DND-41 (cell line): ENCODE results near the gene TRIM54.

Source experiments
- EZH2 ChIP-seq: IDR thresholded peaks from 3 replicates; pipeline ENCODE4 v1.6.1; 2012; ENCODE audit warnings: borderline replicate concordance, low read depth, mild to moderate bottlenecking, moderate library complexity, low read length, inconsistent platforms; ENCODE audit not compliant: severe bottlenecking
- TF ChIP-seq, protein P1 (sequence below): IDR thresholded peaks from 2 replicates; pipeline ENCODE4 v1.5.1; 2012; ENCODE audit warnings: borderline replicate concordance, low read length, moderate library complexity, mild to moderate bottlenecking; ENCODE audit not compliant: poor library complexity, severe bottlenecking; ENCODE audit errors: extremely low read depth

DNA sequence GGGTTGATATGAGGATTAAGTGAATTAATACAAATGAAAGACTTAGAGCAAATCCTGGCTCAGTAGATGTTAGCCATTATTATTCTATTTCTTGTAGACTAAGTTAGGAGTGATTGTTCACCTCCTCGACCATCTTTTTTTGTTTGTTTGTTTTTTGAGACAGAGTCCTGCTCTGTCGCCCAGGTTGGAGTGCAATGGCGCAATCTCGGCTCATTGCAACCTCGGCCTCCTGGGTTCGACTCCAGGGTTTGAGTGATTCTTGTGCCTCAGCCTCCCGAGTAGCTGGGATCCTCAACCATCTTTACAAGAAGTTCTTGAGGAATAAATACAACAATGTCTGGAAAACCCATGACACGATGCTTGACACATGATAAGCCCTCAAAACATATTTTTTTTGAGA lies 12.7 kb downstream of the TRIM54 start:
- no peak for TF ChIP-seq EZH2
- TF ChIP-seq, protein P1, sequence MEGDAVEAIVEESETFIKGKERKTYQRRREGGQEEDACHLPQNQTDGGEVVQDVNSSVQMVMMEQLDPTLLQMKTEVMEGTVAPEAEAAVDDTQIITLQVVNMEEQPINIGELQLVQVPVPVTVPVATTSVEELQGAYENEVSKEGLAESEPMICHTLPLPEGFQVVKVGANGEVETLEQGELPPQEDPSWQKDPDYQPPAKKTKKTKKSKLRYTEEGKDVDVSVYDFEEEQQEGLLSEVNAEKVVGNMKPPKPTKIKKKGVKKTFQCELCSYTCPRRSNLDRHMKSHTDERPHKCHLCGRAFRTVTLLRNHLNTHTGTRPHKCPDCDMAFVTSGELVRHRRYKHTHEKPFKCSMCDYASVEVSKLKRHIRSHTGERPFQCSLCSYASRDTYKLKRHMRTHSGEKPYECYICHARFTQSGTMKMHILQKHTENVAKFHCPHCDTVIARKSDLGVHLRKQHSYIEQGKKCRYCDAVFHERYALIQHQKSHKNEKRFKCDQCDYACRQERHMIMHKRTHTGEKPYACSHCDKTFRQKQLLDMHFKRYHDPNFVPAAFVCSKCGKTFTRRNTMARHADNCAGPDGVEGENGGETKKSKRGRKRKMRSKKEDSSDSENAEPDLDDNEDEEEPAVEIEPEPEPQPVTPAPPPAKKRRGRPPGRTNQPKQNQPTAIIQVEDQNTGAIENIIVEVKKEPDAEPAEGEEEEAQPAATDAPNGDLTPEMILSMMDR, result no peak
